Measurements from ENCODE around the gene KCNIP3. TPM values are rescaled to one million over a fixed set of nuclear protein-coding genes. Genes with fewer than 3 reads are reported as not detected.

KCNIP3 gene
- total RNA-seq, 1 experiment from 2014 or later: 5.8 TPM

GRCh38 chr2:95274291-95275150 lies 22.6 kb upstream of the KCNIP3 start, which contains the start of gene PROM2:
Gene PROM2, plus strand, starts transcription at chr2:95274449. Its CDS starts 137 bp downstream, at chr2:95274586.
- no peak for DNase-seq (ENCODE audit: low read depth)

GRCh38 chr2:95275151-95275515 lies 22.0 kb upstream of the KCNIP3 start:
- DNase-seq (ENCODE audit: low read depth): peak; percentile 14

- DNase-seq (ENCODE audit: low read depth): peak; percentile 74
Observed at GRCh38 chr2:95275601-95276243, 21.4 kb upstream of the KCNIP3 start.

- DNase-seq (ENCODE audit: low read depth): no peak
Observed at GRCh38 chr2:95276244-95276887, 20.8 kb upstream of the KCNIP3 start.

- DNase-seq (ENCODE audit: low read depth): no peak
Observed at GRCh38 chr2:95276888-95277245, 20.3 kb upstream of the KCNIP3 start.

GRCh38 chr2:95277246-95277906 lies 19.8 kb upstream of the KCNIP3 start:
- DNase-seq (ENCODE audit: low read depth): peak; percentile 70

- DNase-seq (ENCODE audit: low read depth): peak; percentile 95
Observed at GRCh38 chr2:95278051-95278471, 19.1 kb upstream of the KCNIP3 start.

GRCh38 chr2:95278637-95279225 lies 18.4 kb upstream of the KCNIP3 start:
- DNase-seq (ENCODE audit: low read depth): no peak

GRCh38 chr2:95279435-95280035 lies 17.6 kb upstream of the KCNIP3 start:
- DNase-seq (ENCODE audit: low read depth): no peak

- DNase-seq (ENCODE audit: low read depth): no peak
Observed at GRCh38 chr2:95281071-95281470, 16.1 kb upstream of the KCNIP3 start.

- no peak for DNase-seq (ENCODE audit: low read depth)
Observed at GRCh38 chr2:95281786-95282185, 15.4 kb upstream of the KCNIP3 start.

GRCh38 chr2:95282458-95282857 lies 14.7 kb upstream of the KCNIP3 start:
- DNase-seq (ENCODE audit: low read depth): no peak

GRCh38 chr2:95283562-95283961 lies 13.6 kb upstream of the KCNIP3 start:
- DNase-seq (ENCODE audit: low read depth): no peak

GRCh38 chr2:95284886-95285541 lies 12.1 kb upstream of the KCNIP3 start:
- DNase-seq (ENCODE audit: low read depth): no peak

GRCh38 chr2:95285542-95285932 lies 11.6 kb upstream of the KCNIP3 start:
- DNase-seq (ENCODE audit: low read depth): no peak

GRCh38 chr2:95287336-95287735 lies 9.8 kb upstream of the KCNIP3 start:
- no peak for DNase-seq (ENCODE audit: low read depth)

GRCh38 chr2:95287806-95288205 lies 9.3 kb upstream of the KCNIP3 start:
- DNase-seq (ENCODE audit: low read depth): no peak

- no peak for DNase-seq (ENCODE audit: low read depth)
Observed at GRCh38 chr2:95289253-95289652, 7.9 kb upstream of the KCNIP3 start.

GRCh38 chr2:95291222-95291621 lies 5.9 kb upstream of the KCNIP3 start:
- no peak for DNase-seq (ENCODE audit: low read depth)

- DNase-seq (ENCODE audit: low read depth): peak; percentile 91
Observed at GRCh38 chr2:95292623-95293260, 4.4 kb upstream of the KCNIP3 start.
